LNCaP clone FGC (cell line): Measurements from ENCODE around the gene GLB1L3.

Source experiments
- DNase-seq: peaks from one replicate; pipeline ENCODE4 v3.0.0-alpha.2; 2011; ENCODE audit warnings: low read depth
- H3K4me3 ChIP-seq: 2 replicates; pipeline ENCODE4 v1.5.1; 2011; ENCODE audit warnings: mild to moderate bottlenecking, low read depth, low read length, control low read depth
- TF ChIP-seq, protein P1 (sequence below): IDR thresholded peaks from 2 replicates; pipeline ENCODE4 v1.5.1; 2012; ENCODE audit warnings: mild to moderate bottlenecking; ENCODE audit not compliant: control insufficient read depth, insufficient read depth; ENCODE audit errors: extremely low read depth

Gene GLB1L3

DNA sequence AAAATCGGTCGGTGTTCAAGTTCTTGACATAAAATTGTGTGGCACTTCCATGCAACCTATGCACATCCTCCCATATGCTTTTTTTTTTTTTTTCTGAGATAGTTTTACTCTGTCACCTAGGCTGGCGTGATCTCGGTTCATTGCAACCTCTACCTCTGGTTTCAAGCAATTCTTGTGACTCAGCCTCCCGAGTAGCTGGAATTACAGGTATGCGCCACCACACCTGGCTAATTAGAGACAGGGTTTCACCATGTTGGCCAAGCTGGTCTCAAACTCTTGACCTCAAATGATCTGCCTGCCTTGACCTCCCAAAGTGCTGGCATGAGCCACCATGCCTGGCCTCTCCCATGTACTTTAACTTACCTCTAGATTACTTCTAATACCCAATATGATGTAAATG lies 15.0 kb downstream of the GLB1L3 start:
- TF ChIP-seq, protein P1, sequence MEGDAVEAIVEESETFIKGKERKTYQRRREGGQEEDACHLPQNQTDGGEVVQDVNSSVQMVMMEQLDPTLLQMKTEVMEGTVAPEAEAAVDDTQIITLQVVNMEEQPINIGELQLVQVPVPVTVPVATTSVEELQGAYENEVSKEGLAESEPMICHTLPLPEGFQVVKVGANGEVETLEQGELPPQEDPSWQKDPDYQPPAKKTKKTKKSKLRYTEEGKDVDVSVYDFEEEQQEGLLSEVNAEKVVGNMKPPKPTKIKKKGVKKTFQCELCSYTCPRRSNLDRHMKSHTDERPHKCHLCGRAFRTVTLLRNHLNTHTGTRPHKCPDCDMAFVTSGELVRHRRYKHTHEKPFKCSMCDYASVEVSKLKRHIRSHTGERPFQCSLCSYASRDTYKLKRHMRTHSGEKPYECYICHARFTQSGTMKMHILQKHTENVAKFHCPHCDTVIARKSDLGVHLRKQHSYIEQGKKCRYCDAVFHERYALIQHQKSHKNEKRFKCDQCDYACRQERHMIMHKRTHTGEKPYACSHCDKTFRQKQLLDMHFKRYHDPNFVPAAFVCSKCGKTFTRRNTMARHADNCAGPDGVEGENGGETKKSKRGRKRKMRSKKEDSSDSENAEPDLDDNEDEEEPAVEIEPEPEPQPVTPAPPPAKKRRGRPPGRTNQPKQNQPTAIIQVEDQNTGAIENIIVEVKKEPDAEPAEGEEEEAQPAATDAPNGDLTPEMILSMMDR: no peak
- DNase-seq: no peak
- H3K4me3 ChIP-seq: no peak overlapping the region

DNA sequence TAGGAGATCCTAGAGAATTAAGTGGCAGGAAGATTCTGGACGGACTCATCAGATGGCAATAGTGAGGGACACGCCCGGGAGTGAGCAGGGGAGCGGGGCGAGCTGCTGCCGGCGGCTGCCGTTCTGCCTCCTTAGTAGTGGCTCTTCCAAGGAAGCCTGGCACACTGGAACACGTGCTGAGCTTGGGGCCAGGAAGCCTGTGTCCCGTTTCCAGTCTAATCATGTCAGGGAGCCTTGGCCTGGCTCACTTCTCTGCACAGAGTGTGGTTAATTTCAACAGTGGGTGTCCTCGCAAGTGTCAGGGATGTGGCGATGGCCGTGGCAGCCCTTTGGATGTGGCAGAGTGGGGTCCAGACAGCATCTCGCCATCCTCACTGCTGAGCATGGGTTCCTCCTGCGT lies 16.5 kb downstream of the GLB1L3 start:
- H3K4me3 ChIP-seq: no peak overlapping the region
- DNase-seq: no peak
- TF ChIP-seq, protein P1: no peak

DNA sequence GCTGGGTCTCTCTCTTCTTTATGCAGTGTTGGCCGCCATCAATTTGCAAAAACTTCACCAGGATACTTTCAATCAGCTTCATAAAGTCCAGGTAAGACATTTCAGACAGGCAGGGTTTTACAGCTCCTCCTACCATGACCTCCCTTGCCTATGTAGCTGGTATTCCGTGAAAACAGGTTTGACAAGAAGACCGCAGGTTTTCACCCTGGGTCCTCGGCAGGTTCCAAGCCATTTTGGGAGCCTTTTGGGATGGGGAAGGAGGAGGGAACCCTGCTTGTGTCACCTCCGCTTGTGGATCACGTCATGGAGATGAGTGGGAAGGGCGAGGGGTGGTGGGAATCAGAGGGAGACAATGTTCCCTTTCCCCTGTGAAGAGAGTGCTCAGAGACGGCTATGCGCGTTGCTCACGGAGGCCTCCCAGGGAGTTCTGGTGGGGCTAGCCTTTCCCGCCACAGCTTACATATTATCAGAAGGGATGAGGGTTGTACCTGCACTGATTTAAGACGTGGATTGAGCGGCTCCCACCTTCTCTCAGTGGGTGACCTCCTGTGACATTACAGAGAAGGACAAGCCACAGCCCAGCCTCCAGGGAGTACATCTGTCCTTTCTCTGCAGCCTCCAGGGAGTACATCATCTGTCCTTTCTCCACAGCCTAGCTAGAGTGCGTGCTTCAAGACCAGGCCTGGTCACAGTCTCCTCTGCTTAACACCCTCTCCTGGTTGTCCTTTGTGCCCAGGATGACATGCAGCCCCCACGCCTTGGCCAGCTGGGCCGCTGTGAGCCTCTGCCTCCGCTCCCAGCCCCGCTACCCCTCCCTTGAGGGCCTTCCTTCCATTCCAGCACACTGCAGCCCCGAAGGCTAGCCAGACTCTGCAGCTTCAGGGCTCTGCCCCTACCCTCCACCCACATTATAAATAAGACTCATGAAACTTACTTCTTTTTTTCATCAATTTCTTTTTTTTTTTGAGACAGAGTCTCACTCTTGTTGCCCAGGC lies 17.2 kb downstream of the GLB1L3 start:
- peak; percentile 21 for DNase-seq
- TF ChIP-seq, protein P1: no peak
- H3K4me3 ChIP-seq: no peak overlapping the region

DNA sequence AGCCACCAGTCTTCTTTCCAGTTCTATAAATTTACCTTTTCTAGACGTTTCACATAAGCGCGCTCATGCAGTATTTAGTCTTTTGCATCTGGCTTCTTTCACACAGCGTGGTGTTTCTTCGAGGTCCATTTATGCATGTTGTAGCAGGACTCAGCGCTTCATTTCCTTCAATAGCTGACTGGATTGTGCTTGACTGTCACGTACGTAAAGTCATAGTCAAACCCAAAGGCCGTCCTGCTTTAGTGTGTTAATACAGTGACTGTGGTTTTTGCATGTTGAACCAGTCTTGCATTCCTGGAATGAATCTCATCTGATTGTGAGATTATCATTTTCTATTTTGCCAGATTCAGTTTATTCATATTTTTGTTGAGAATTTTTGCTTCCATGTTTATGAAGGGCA lies 18.5 kb downstream of the GLB1L3 start:
- TF ChIP-seq, protein P1: no peak
- no peak overlapping the region for H3K4me3 ChIP-seq
- no peak for DNase-seq

DNA sequence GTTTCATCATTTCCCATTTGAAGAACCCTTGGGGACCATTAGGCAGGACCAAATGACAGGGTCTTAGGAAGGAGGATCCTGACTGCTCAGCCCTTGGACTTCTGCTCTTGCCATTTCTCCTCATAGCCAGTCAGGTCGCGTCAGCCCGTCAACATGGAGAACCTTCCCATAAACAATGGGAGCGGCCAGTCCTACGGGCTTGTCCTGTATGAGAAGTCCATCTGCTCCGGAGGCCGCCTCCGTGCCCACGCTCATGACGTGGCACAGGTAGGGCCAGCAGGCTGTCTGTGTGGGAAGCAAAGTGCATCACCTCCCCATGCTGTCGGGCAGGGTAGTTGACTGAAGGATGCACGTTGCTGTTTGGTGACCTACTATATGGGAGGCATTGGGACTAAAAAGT lies 36.0 kb downstream of the GLB1L3 start:
- DNase-seq: no peak
- H3K4me3 ChIP-seq: no peak overlapping the region
- TF ChIP-seq, protein P1: no peak

DNA sequence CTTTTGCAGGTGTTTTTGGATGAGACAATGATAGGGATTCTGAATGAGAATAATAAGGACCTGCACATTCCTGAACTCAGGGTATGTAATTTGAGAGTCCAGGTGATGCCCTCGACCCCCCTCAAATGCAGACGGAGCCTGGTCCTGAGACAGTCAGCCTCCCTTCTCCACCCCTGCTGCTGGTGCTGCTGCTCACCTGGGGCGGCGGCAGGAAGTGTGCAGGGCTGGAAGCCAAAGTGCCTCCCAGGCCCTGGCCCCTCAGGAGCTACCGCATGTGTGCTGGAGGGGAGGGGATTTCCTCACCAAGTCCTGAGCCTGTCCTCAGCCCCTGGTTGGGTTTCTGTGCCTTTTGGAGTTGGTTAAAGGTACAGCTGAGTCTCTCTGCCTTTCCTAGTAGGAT lies 36.6 kb downstream of the GLB1L3 start:
- no peak overlapping the region for H3K4me3 ChIP-seq
- TF ChIP-seq, protein P1: no peak
- no peak for DNase-seq
